IPS-18c (cell line): ENCODE measurements around the gene POU6F2.
"Not testable (repeated sequence)": the region's sequence is repeated elsewhere in the genome, so short reads cannot be mapped to it uniquely, and the experiment has no call there.

Experiments
- H3K4me3 ChIP-seq: 2 replicates; pipeline ENCODE4 v1.7.0; 2013; ENCODE audit warnings: low read depth, mild to moderate bottlenecking, low read length, moderate library complexity; ENCODE audit not compliant: insufficient read depth
- H3K9me3 ChIP-seq: one replicate; pipeline ENCODE4 v1.6.1; 2013; ENCODE audit warnings: mild to moderate bottlenecking, low read length, moderate library complexity; ENCODE audit not compliant: control insufficient read depth, insufficient read depth

Gene POU6F2

DNA sequence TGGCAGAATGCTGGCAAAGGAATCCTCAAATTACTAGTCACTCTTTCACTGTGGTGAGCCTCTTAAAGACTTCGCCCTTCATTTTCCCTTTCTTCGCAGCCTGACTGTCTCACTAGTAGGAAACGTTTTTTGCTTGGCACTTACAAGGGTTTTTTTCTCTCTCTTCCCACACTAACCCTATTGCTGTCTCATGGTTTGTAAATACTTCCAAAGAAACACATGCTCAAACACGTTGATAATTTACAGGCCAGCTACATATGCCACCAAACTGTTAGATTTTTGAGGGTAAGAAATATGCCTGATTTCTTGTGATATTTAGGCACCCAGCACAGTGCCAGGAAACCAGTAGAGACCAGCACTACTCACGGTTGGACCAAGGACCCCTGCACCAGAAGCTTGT, 340.2 kb downstream of the POU6F2 start:
- no peak overlapping the region for H3K4me3 ChIP-seq
- H3K9me3 ChIP-seq, result no peaks in the 10 kb centered on the region

DNA sequence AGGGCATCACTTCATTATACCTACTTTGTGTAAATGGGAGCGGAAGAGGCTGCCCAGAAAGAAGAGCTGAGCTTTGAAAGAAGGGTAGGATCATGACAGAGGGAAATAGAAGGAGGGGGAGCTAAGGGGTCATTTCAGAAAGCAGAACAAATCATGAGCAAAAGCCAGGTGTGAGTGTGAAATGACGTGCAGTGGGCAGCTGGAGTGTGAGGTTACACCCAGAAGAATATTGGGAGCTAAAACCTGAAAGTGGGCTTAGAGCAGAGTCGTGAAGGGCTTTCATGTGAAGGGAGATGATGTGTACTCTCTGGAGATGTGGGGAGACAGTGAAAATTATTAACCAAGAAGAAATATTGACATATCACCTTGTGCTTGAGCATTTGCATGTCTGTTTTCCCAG, 343.5 kb downstream of the POU6F2 start:
- Histone ChIP-seq H3K4me3 (no peak overlapping the region), H3K9me3 (no peaks in the 10 kb centered on the region)

GRCh38 chr7:39321909-39322498, 344.3 kb downstream of the POU6F2 start:
- Histone ChIP-seq H3K4me3 (no peak overlapping the region), H3K9me3 (no peaks in the 10 kb centered on the region)

GRCh38 chr7:39324139-39324760, 346.5 kb downstream of the POU6F2 start:
- H3K9me3 ChIP-seq, result no peaks in the 10 kb centered on the region
- no peak overlapping the region for H3K4me3 ChIP-seq

DNA sequence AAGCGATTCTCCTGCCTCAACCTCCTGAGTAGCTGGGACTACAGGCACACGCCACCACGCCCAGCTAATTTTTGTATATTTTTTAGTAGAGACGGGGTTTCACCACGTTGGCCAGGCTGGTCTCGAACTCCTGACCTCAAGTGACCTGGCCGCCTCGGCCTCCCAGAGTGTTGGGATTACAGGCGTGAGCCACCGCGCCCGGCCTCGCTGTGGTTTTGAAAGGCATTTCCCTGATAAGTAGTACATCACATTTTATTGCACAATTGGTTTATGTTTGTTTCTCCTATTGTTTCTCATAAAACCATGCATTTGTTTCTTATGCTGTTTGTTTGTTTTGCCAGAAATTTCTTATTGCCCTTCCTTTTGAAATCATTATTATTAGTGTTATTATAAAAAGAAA, 353.9 kb downstream of the POU6F2 start:
- not testable (repeated sequence) for H3K9me3 ChIP-seq

GRCh38 chr7:39332142-39332541, 354.4 kb downstream of the POU6F2 start:
- Histone ChIP-seq H3K4me3 (no peak overlapping the region), H3K9me3 (no peaks in the 10 kb centered on the region)

More for the DNA sequence above, 353.9 kb downstream of the POU6F2 start:
- H3K4me3 ChIP-seq, result not testable (repeated sequence)

GRCh38 chr7:39333701-39334100, 356.0 kb downstream of the POU6F2 start:
- no peak overlapping the region for H3K4me3 ChIP-seq
- no peaks in the 10 kb centered on the region for H3K9me3 ChIP-seq

DNA sequence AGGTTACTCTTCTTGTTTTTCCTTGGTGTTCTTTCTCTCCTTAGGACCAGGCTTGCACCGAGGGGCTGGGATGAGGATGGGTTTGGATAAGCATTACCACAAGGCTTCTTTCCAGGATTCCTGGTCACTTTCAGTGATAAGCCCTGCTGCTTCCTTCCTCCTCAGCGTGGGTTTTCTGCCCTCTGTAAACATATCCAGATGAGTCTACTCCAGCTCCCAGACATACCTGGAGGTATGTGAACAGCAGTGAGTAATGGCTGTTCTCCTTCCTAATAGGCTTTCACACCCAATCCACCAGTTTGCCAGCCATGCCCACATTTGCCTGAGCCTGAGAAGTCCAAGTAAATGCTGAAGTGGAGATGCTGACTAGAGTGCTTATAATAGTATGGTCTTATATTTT, 358.7 kb downstream of the POU6F2 start:
- Histone ChIP-seq H3K4me3 (no peak overlapping the region), H3K9me3 (no peaks in the 10 kb centered on the region)

GRCh38 chr7:39338716-39339115, 361.0 kb downstream of the POU6F2 start:
- Histone ChIP-seq H3K9me3 (no peaks in the 10 kb centered on the region), H3K4me3 (no peak overlapping the region)

GRCh38 chr7:39339591-39339990, 361.9 kb downstream of the POU6F2 start:
- H3K9me3 ChIP-seq, result no peaks in the 10 kb centered on the region
- H3K4me3 ChIP-seq, result no peak overlapping the region

DNA sequence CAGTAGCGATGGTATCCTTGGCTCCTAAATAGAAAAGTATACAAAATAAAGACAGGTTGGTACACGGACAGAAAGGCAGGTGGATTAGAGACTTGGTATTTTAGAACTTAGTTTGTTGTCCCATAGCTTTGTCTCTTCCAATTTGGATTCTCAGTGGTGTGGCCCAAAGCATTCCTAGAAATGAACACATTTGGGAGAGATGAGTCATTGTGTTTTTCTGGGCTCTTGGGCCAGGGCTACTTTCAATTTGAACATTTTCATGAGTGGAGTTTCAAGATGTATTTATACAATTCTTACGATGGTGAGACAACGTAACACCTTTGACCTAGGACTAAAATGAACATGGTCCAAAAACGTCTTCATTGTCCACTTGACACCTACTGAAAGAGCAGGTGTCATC, 363.4 kb downstream of the POU6F2 start:
- no peaks in the 10 kb centered on the region for H3K9me3 ChIP-seq

DNA sequence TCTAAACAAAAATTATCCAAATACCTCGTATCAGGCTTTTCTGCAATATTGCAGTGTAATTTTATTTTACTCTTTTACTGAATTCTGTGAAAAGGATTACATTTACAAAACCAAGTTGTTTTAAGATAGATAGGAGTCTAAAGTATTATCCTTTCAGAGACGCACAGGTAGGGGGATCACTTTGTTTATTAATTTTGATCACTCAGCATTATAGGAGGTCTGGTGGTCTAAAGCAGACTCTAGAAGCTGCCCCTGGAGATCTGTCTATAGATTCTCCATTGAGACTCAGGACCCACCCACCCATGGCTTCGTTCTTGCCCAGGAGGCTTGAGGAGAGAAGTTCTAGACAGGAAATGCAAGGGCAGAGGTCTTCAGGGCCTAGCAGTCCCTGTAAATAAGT, 365.1 kb downstream of the POU6F2 start:
- H3K4me3 ChIP-seq, result no peak overlapping the region

More for the DNA sequence above, 363.4 kb downstream of the POU6F2 start:
- H3K4me3 ChIP-seq, result no peak overlapping the region

DNA sequence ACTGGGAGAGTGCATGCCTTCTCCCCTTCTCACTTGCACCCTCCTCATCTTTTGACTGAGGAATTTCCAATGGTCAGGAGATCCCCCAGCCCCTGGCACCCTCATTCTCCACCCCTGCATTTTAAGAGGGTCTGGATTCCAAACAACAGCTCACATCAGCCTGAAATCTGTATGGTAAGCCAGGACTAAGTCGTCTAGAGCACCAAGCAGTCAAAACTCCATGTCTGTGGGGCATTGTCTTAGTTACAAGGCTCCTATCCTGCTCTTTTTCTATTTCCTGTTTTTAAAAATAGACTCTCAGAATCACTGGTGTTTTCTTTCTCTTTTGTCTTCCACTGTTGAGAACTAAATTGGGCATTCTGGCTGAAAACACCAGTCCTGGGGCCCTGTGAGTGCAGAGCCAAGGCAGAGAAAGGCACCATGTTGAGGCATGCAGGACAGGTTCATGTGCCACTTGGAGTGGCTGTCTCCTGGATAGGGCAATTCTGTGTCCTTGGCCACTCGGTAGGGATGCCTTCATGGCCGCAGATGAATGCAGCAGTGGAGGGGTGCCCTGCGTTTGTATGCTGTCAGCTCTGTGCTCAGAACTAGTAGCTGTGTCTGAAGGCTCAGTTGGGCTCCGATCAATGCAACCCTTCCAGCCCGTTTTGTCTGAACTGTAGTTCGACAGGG, 371.9 kb downstream of the POU6F2 start:
- H3K9me3 ChIP-seq, result no peaks in the 10 kb centered on the region
- no peak overlapping the region for H3K4me3 ChIP-seq

More for the DNA sequence above, 365.1 kb downstream of the POU6F2 start:
- no peaks in the 10 kb centered on the region for H3K9me3 ChIP-seq

- Histone ChIP-seq H3K9me3 (no peaks in the 10 kb centered on the region), H3K4me3 (no peak overlapping the region)
Observed at GRCh38 chr7:39353615-39354376, 376.1 kb downstream of the POU6F2 start.

DNA sequence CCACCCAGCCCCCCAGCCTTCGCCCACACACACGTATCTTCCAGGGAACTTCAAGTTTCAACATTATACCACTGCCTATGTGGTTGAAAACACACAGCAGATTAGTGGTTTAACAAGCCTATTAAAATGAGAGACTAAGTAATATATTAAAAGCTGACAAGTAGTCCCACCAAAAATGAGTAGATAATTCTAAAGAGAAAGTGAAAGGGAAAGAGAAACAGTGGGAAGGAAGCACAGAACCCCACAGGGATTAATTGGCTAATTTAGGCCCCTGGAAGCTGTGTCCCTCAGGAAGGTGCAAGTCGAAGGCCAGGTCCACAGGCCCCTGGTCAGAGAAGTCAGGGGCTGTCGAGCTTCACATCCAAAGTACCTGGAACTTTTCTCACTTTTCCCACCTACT, 378.0 kb downstream of the POU6F2 start:
- no peak overlapping the region for H3K4me3 ChIP-seq
- no peaks in the 10 kb centered on the region for H3K9me3 ChIP-seq

GRCh38 chr7:39356172-39356925, 378.6 kb downstream of the POU6F2 start:
- no peaks in the 10 kb centered on the region for H3K9me3 ChIP-seq
- no peak overlapping the region for H3K4me3 ChIP-seq

GRCh38 chr7:39357648-39358047, 379.9 kb downstream of the POU6F2 start:
- no peaks in the 10 kb centered on the region for H3K9me3 ChIP-seq
- no peak overlapping the region for H3K4me3 ChIP-seq
